Left renal pelvis (tissue), 4 donors: ENCODE measurements around the gene HERPUD1. TPM values are rescaled to one million over a fixed set of nuclear protein-coding genes. Genes with fewer than 3 reads are reported as not detected.

Experiments
- DNase-seq, 4 donors: peaks; one replicate each; pipeline ENCODE4 v3.0.0-alpha.2; 2013; ENCODE audit warnings: low read depth in 4 of 4, low spot score in 3 of 4
- polyA plus RNA-seq, 4 donors: library from polyadenylated mRNA; unstranded; fragments of 120-200 nt; gene quantifications; one replicate each; pipeline ENCODE4 v1.2.1, GENCODE V29; 2013; ENCODE audit not compliant: insufficient read length in 4 of 4

Gene HERPUD1
- polyA plus RNA-seq, 4 donors: 120 to 241 (median 132) TPM

- no peak for DNase-seq
These were observed 21.0 kb upstream of the HERPUD1 start for GRCh38 chr16:56910654-56911539.

GRCh38 chr16:56911771-56912571 is 20.0 kb upstream of the HERPUD1 start:
- no peak for DNase-seq

- DNase-seq: no peak
These were observed 18.9 kb upstream of the HERPUD1 start for GRCh38 chr16:56912746-56913708.

- DNase-seq: no peak
These were observed 17.0 kb upstream of the HERPUD1 start for GRCh38 chr16:56914896-56915295.

- peak in 3 of 4 donors; percentile 61 to 65 (median 63) for DNase-seq
These were observed 16.4 kb upstream of the HERPUD1 start for GRCh38 chr16:56915336-56916119.

GRCh38 chr16:56916571-56917403 is 15.2 kb upstream of the HERPUD1 start:
- DNase-seq: no peak

- no peak for DNase-seq
These were observed 13.4 kb upstream of the HERPUD1 start for GRCh38 chr16:56918467-56919012.

GRCh38 chr16:56919099-56919800 is 12.7 kb upstream of the HERPUD1 start:
- DNase-seq: no peak

GRCh38 chr16:56921571-56921970 is 10.4 kb upstream of the HERPUD1 start:
- DNase-seq: no peak

GRCh38 chr16:56923481-56924091 is 8.4 kb upstream of the HERPUD1 start:
- DNase-seq: no peak

GRCh38 chr16:56927471-56927870 is 4.5 kb upstream of the HERPUD1 start:
- no peak for DNase-seq

GRCh38 chr16:56929639-56930038 is 2.3 kb upstream of the HERPUD1 start:
- DNase-seq: no peak

GRCh38 chr16:56930486-56931270 is 1.3 kb upstream of the HERPUD1 start:
- DNase-seq: no peak

GRCh38 chr16:56931271-56931891 is 561 bp upstream of the HERPUD1 start:
- no peak for DNase-seq

GRCh38 chr16:56932721-56933619 is 1.0 kb downstream of the HERPUD1 start:
- DNase-seq: no peak
